Measurements from ENCODE around the gene TBC1D14. TPM values are rescaled to one million over a fixed set of nuclear protein-coding genes. Genes with fewer than 3 reads are reported as not detected.
A peak's percentile ranks its signal among the peaks of the same experiment; 100 is the strongest.

TBC1D14 gene
- total RNA-seq, 6 experiments from 2014 or later, result 14.1 to 34.8 (median 30.6) TPM

GRCh38 chr4:7044137-7044930 is 134.7 kb downstream of the TBC1D14 start:
- peak overlapping the region; percentile 75 to 91 (median 78) for H3K27ac ChIP-seq
- peaks cover 0 to 31% (median 15%) of the 10 kb centered on the region in 4 donors for H3K4me1 ChIP-seq
- ATAC-seq (peak; percentile 2 to 19 (median 6)), DNase-seq (peak in 1 of 3 donors; percentile 55)
- intact Hi-C loops (cut with DNase I), result no loop called here
- H3K4me3 ChIP-seq, result peak overlapping the region; percentile 79 to 95 (median 93)
- TF ChIP-seq CTCF (IDR thresholded peaks at IDR 0.05) (no peak), POLR2A (IDR thresholded peaks at IDR 0.05) (no peak)
- H3K27me3 ChIP-seq, result no peaks in the 10 kb centered on the region
- 10% methylated on average over 12 of the region's 29 CpGs for WGBS (ENCODE audit: insufficient coverage, low coverage, low lambda C conversion rate, missing lambda C conversion rate)
- H3K9me3 ChIP-seq, result no peaks in the 10 kb centered on the region
- H3K36me3 ChIP-seq, result no peaks in the 10 kb centered on the region

- Histone ChIP-seq H3K27ac (no peak overlapping the region), H3K4me1 (peaks cover 0 to 43% (median 21%) of the 10 kb centered on the region in 4 donors), H3K27me3 (no peaks in the 10 kb centered on the region), H3K4me3 (no peak overlapping the region), H3K9me3 (no peaks in the 10 kb centered on the region), H3K36me3 (no peaks in the 10 kb centered on the region)
- no peak for ATAC-seq
- intact Hi-C loops (cut with DNase I), result no loop called here
- no peak for TF ChIP-seq CTCF (IDR thresholded peaks at IDR 0.05)
- no peak for TF ChIP-seq POLR2A (IDR thresholded peaks at IDR 0.05)
- WGBS (ENCODE audit: insufficient coverage, low coverage, low lambda C conversion rate, missing lambda C conversion rate), result 100% methylated on average over 4 of the region's 8 CpGs
- no peak for DNase-seq
Observed at GRCh38 chr4:7045553-7045952, 135.9 kb downstream of the TBC1D14 start.

- TF ChIP-seq CTCF (IDR thresholded peaks at IDR 0.05), result no peak
- TF ChIP-seq POLR2A (IDR thresholded peaks at IDR 0.05), result no peak
- Histone ChIP-seq H3K27ac (no peak overlapping the region), H3K9me3 (no peaks in the 10 kb centered on the region), H3K27me3 (no peaks in the 10 kb centered on the region), H3K4me1 (peaks cover 0 to 50% (median 22%) of the 10 kb centered on the region in 4 donors), H3K4me3 (no peak overlapping the region), H3K36me3 (no peaks in the 10 kb centered on the region)
- intact Hi-C loops (cut with DNase I), result no loop called here
- DNase-seq (peak in 1 of 3 donors; percentile 66), ATAC-seq (no peak)
- WGBS (ENCODE audit: insufficient coverage, low coverage, low lambda C conversion rate, missing lambda C conversion rate), result 86% methylated on average over 8 of the region's 23 CpGs
Observed at GRCh38 chr4:7045961-7046921, 136.6 kb downstream of the TBC1D14 start.

GRCh38 chr4:7046971-7047370 is 137.3 kb downstream of the TBC1D14 start:
- peaks cover 0 to 49% (median 21%) of the 10 kb centered on the region in 4 donors for H3K4me1 ChIP-seq
- H3K36me3 ChIP-seq, result no peaks in the 10 kb centered on the region
- no peak overlapping the region for H3K4me3 ChIP-seq
- H3K27me3 ChIP-seq, result no peaks in the 10 kb centered on the region
- no peak for DNase-seq
- no peak overlapping the region for H3K27ac ChIP-seq
- no peaks in the 10 kb centered on the region for H3K9me3 ChIP-seq
- intact Hi-C loops (cut with DNase I), result no loop called here
- TF ChIP-seq CTCF (IDR thresholded peaks at IDR 0.05) (no peak), POLR2A (IDR thresholded peaks at IDR 0.05) (no peak)
- 93% methylated on average over 3 of the region's 9 CpGs for WGBS (ENCODE audit: insufficient coverage, low coverage, low lambda C conversion rate, missing lambda C conversion rate)
- no peak for ATAC-seq

All from right lobe of liver (tissue), 6 donors.